Measurements from ENCODE around the gene MAST3. TPM values are rescaled to one million over a fixed set of nuclear protein-coding genes. Genes with fewer than 3 reads are reported as not detected.

Gene MAST3
- total RNA-seq, result 0.79 and 2.2 TPM in 2 replicates

- FAIRE-seq (no peak), DNase-seq (ENCODE audit: low read depth) (peak; percentile 53)
- no peak for TF ChIP-seq CTCF (IDR thresholded peaks at IDR 0.05; ENCODE audit: insufficient read depth, low read length, severe bottlenecking)
- Histone ChIP-seq H3K27me3 (ENCODE audit: control insufficient read depth, insufficient read depth, low read length) (peaks cover 4% of the 10 kb centered on the region), H3K4me3 (ENCODE audit: low read depth, low read length) (peak within 1 kb of the TSS; percentile 36), H3K36me3 (ENCODE audit: control insufficient read depth, insufficient read depth, low read length) (no peaks in the 10 kb centered on the region)
These were observed at the start of gene MAST3 for GRCh38 chr19:18097217-18097992. TSS of gene MAST3 (plus strand) at chr19:18097778. CDS start at chr19:18097793, 15 bp downstream.

GRCh38 chr19:18049385-18049784, 48.2 kb upstream of the MAST3 start:
- H3K36me3 ChIP-seq (ENCODE audit: control insufficient read depth, insufficient read depth, low read length), result no peaks in the 10 kb centered on the region
- FAIRE-seq (no peak), DNase-seq (ENCODE audit: low read depth) (no peak)
- no peak for TF ChIP-seq CTCF (IDR thresholded peaks at IDR 0.05; ENCODE audit: insufficient read depth, low read length, severe bottlenecking)
- peaks cover 2% of the 10 kb centered on the region for H3K27me3 ChIP-seq (ENCODE audit: control insufficient read depth, insufficient read depth, low read length)
- no peak overlapping the region for H3K4me3 ChIP-seq (ENCODE audit: low read depth, low read length)

GRCh38 chr19:18051887-18052286, 45.7 kb upstream of the MAST3 start:
- peaks cover 2% of the 10 kb centered on the region for H3K27me3 ChIP-seq (ENCODE audit: control insufficient read depth, insufficient read depth, low read length)
- FAIRE-seq (no peak), DNase-seq (ENCODE audit: low read depth) (no peak)
- H3K4me3 ChIP-seq (ENCODE audit: low read depth, low read length), result no peak overlapping the region
- H3K36me3 ChIP-seq (ENCODE audit: control insufficient read depth, insufficient read depth, low read length), result no peaks in the 10 kb centered on the region
- no peak for TF ChIP-seq CTCF (IDR thresholded peaks at IDR 0.05; ENCODE audit: insufficient read depth, low read length, severe bottlenecking)

DNA sequence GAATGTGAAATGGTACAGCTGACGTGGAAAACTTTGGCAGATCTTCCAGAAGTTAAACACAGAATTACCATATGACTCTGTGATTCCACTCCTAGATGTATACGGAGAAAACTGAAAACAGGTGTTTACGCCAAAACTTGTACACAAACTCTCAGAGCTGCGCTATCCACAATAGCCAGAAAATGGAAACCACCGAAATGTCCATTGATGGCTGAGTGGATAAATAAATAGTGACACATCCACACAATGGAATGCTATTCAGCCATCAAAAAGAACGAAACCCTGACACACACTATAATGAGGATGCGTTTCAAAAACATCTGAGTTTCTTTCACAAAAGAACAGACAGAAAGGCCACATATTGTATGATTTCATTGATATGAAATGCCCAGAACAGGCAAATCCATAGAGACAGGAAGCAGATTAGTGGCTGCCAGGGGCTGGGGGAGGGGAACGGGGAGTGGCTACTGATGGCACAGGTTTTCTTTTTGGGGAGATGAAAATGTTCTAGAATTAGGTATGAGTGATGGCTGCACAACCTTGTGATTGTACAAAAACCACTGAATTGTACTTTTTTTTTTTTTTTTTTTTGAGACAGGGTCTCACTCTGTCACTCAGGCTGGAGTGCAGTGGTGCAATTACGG, 43.9 kb upstream of the MAST3 start:
- FAIRE-seq (no peak), DNase-seq (ENCODE audit: low read depth) (no peak)
- H3K4me3 ChIP-seq (ENCODE audit: low read depth, low read length), result no peak overlapping the region
- H3K36me3 ChIP-seq (ENCODE audit: control insufficient read depth, insufficient read depth, low read length), result no peaks in the 10 kb centered on the region
- H3K27me3 ChIP-seq (ENCODE audit: control insufficient read depth, insufficient read depth, low read length), result peaks cover 2% of the 10 kb centered on the region
- TF ChIP-seq CTCF (IDR thresholded peaks at IDR 0.05; ENCODE audit: insufficient read depth, low read length, severe bottlenecking), result no peak

GRCh38 chr19:18055967-18056366, 41.6 kb upstream of the MAST3 start:
- H3K36me3 ChIP-seq (ENCODE audit: control insufficient read depth, insufficient read depth, low read length), result no peaks in the 10 kb centered on the region
- DNase-seq (ENCODE audit: low read depth) (no peak), FAIRE-seq (no peak)
- peaks cover 2% of the 10 kb centered on the region for H3K27me3 ChIP-seq (ENCODE audit: control insufficient read depth, insufficient read depth, low read length)
- H3K4me3 ChIP-seq (ENCODE audit: low read depth, low read length), result no peak overlapping the region
- TF ChIP-seq CTCF (IDR thresholded peaks at IDR 0.05; ENCODE audit: insufficient read depth, low read length, severe bottlenecking), result no peak
